ENCODE data around the gene CACNA1I. TPM values are rescaled to one million over a fixed set of nuclear protein-coding genes. Genes with fewer than 3 reads are reported as not detected.

CACNA1I gene
- total RNA-seq, 1 donor from 2014 or later, result 0.11 TPM

DNA sequence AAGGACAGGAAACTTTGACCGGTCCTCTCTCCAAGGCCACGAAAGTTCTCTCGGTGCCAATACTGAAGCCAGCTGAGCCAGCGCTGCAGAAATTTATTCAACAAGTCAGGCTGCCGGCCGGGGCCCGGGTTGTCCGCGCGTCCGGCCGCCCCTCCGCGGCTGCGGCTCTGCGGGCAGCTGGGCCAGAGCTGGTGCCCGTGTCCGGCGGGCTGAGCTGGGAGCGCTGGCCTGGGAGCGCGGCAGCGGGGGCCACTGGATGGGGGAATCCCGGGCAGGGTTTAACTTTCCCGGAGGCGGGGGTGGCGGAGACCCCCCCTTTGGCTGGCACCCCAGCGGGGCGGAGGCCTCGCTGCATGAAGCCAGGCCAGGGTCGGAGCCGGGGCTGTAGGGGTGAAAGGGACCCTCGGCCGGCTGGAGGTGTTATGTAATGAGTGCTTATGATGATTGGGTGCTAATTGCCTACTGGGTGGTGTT, 12.3 kb upstream of the CACNA1I start:
- peak overlapping the region; percentile 53 for H3K4me3 ChIP-seq
- no peak overlapping the region for H3K27ac ChIP-seq
- no peak overlapping the region for H3K27ac Mint-ChIP-seq
- peaks cover 4% of the 10 kb centered on the region for H3K4me1 ChIP-seq
- no peaks in the 10 kb centered on the region for H3K9me3 Mint-ChIP-seq
- H3K79me2 ChIP-seq (ENCODE audit: low read depth), result no peaks in the 10 kb centered on the region
- peaks cover 24% of the 10 kb centered on the region for H4K20me1 ChIP-seq (ENCODE audit: low read depth)
- H3K9me3 ChIP-seq (ENCODE audit: low read depth), result no peaks in the 10 kb centered on the region
- H2AFZ ChIP-seq (replicated peaks), result no peak overlapping the region
- DNase-seq (ENCODE audit: low spot score), result peak; percentile 50
- H3K36me3 Mint-ChIP-seq, result no peaks in the 10 kb centered on the region
- peaks cover 13% of the 10 kb centered on the region for H3K4me1 Mint-ChIP-seq
- TF ChIP-seq EZH2 (IDR thresholded peaks at IDR 0.05) (peak; percentile 83), EZH2phosphoT487 (IDR thresholded peaks at IDR 0.05) (peak; percentile 62)
- TF ChIP-seq, protein P1, sequence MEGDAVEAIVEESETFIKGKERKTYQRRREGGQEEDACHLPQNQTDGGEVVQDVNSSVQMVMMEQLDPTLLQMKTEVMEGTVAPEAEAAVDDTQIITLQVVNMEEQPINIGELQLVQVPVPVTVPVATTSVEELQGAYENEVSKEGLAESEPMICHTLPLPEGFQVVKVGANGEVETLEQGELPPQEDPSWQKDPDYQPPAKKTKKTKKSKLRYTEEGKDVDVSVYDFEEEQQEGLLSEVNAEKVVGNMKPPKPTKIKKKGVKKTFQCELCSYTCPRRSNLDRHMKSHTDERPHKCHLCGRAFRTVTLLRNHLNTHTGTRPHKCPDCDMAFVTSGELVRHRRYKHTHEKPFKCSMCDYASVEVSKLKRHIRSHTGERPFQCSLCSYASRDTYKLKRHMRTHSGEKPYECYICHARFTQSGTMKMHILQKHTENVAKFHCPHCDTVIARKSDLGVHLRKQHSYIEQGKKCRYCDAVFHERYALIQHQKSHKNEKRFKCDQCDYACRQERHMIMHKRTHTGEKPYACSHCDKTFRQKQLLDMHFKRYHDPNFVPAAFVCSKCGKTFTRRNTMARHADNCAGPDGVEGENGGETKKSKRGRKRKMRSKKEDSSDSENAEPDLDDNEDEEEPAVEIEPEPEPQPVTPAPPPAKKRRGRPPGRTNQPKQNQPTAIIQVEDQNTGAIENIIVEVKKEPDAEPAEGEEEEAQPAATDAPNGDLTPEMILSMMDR (IDR thresholded peaks at IDR 0.05), result no peak
- peaks cover 99% of the 10 kb centered on the region for H3K27me3 ChIP-seq
- peaks cover 4% of the 10 kb centered on the region for H3F3A ChIP-seq (ENCODE audit: low read depth)
- H3K4me3 Mint-ChIP-seq, result peak overlapping the region; percentile 81
- peaks cover 44% of the 10 kb centered on the region for H3K27me3 Mint-ChIP-seq (ENCODE audit: insufficient read depth, low read depth)
- no peaks in the 10 kb centered on the region for H3K36me3 ChIP-seq
- H3K4me2 ChIP-seq, result peak overlapping the region; percentile 83
- H3K9ac ChIP-seq, result no peak overlapping the region

DNA sequence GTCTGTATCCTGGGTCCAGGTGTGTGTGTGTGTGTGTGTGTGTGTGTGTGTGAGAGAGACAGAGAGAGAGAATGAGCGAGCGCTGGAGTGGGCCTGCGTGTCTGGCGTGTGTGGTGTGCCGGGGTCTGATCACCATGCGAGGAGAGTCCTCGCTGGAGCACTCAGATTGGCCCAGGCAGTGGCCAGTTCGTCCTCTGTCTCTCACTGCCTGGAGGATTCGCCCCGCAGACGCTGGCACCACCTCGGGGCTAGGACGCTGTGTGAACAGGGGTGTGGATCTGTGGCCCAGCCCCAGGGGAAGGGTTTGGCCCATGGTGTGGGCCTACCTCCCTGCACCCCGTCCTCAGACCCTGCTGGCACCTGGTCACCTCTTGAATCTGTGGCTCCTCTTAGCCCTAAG, 11.6 kb upstream of the CACNA1I start:
- peaks cover 94% of the 10 kb centered on the region for H3K27me3 ChIP-seq
- H3K4me1 ChIP-seq, result peaks cover 4% of the 10 kb centered on the region
- H3K4me3 Mint-ChIP-seq, result peak overlapping the region; percentile 74
- no peak overlapping the region for H3K4me3 ChIP-seq
- no peak overlapping the region for H3K9ac ChIP-seq
- H3K4me2 ChIP-seq, result no peak overlapping the region
- H3K9me3 ChIP-seq (ENCODE audit: low read depth), result no peaks in the 10 kb centered on the region
- H3K36me3 Mint-ChIP-seq, result no peaks in the 10 kb centered on the region
- TF ChIP-seq EZH2phosphoT487 (IDR thresholded peaks at IDR 0.05), result no peak
- TF ChIP-seq EZH2 (IDR thresholded peaks at IDR 0.05), result no peak
- TF ChIP-seq, protein P1 (IDR thresholded peaks at IDR 0.05), result no peak
- H4K20me1 ChIP-seq (ENCODE audit: low read depth), result peaks cover 24% of the 10 kb centered on the region
- no peaks in the 10 kb centered on the region for H3K9me3 Mint-ChIP-seq
- peaks cover 10% of the 10 kb centered on the region for H3F3A ChIP-seq (ENCODE audit: low read depth)
- H3K36me3 ChIP-seq, result no peaks in the 10 kb centered on the region
- DNase-seq (ENCODE audit: low spot score), result no peak
- H2AFZ ChIP-seq (replicated peaks), result no peak overlapping the region
- H3K27ac Mint-ChIP-seq, result no peak overlapping the region
- H3K4me1 Mint-ChIP-seq, result peaks cover 13% of the 10 kb centered on the region
- no peak overlapping the region for H3K27ac ChIP-seq
- H3K27me3 Mint-ChIP-seq (ENCODE audit: insufficient read depth, low read depth), result peaks cover 44% of the 10 kb centered on the region
- H3K79me2 ChIP-seq (ENCODE audit: low read depth), result no peaks in the 10 kb centered on the region

DNA sequence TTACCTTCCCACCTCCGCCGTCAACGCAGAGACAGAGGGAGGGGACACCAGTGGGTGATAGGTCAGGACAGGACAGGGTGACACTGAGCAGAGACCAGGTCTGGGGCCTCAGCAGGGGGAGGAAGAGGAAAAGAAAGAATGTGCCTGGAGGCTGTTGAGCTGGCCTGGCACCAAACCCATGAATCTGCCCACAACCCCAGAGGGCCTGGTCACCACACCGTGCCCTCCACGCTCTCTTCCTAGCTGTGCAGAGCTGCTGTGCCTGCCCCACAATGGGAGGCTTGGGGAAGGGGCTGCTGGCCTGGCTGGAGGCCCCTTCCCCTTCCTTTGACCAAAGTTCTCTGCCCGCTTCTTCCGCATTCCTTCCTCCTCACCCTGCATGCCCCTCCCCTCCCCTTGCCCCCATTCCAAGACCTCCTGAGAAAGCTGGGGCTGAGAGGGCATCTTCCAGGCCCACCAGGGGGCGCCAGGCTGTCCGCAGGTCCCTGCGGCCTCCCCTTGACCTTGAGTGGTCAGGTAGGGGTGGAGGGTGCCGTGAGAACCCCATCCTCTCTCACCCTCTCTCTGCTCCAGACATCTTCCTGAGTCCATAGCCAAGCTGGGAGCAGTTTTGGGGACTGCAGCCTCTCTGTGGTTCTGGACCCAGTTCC, 11.0 kb upstream of the CACNA1I start:
- H3K27me3 Mint-ChIP-seq (ENCODE audit: insufficient read depth, low read depth), result peaks cover 44% of the 10 kb centered on the region
- peaks cover 9% of the 10 kb centered on the region for H3K4me1 Mint-ChIP-seq

More for the DNA sequence above, 11.0 kb upstream of the CACNA1I start:
- peaks cover 24% of the 10 kb centered on the region for H4K20me1 ChIP-seq (ENCODE audit: low read depth)
- H3K27ac ChIP-seq, result no peak overlapping the region
- Mint-ChIP-seq H3K36me3 (no peaks in the 10 kb centered on the region), H3K27ac (no peak overlapping the region), H3K4me3 (no peak overlapping the region), H3K9me3 (no peaks in the 10 kb centered on the region)
- DNase-seq (ENCODE audit: low spot score), result peak; percentile 67
- H3K9me3 ChIP-seq (ENCODE audit: low read depth), result no peaks in the 10 kb centered on the region
- H2AFZ ChIP-seq (replicated peaks), result no peak overlapping the region
- no peaks in the 10 kb centered on the region for H3K36me3 ChIP-seq
- H3K4me1 ChIP-seq, result peaks cover 4% of the 10 kb centered on the region
- H3K9ac ChIP-seq, result no peak overlapping the region
- no peak overlapping the region for H3K4me2 ChIP-seq
- no peak for TF ChIP-seq EZH2phosphoT487 (IDR thresholded peaks at IDR 0.05)
- TF ChIP-seq, protein P1 (IDR thresholded peaks at IDR 0.05), result peak; percentile 65
- peaks cover 14% of the 10 kb centered on the region for H3F3A ChIP-seq (ENCODE audit: low read depth)
- H3K79me2 ChIP-seq (ENCODE audit: low read depth), result no peaks in the 10 kb centered on the region
- peaks cover 87% of the 10 kb centered on the region for H3K27me3 ChIP-seq
- no peak overlapping the region for H3K4me3 ChIP-seq
